H1 (cell line): ENCODE measurements around the gene PREX1. TPM values are rescaled to one million over a fixed set of nuclear protein-coding genes. Genes with fewer than 3 reads are reported as not detected.

Source experiments
- CTCF ChIA-PET: fragments of 300-600 bp; sonication (Branson Sonifier 250); formaldehyde crosslinking; loops from one replicate; lab custom pipeline; 2021; ENCODE audit not compliant: partially characterized antibody; lab: Charles Lee
- POLR2A ChIA-PET: fragments of 300-600 bp; sonication (Branson Sonifier 250); formaldehyde crosslinking; loops from one replicate; lab custom pipeline; 2021; ENCODE audit warnings: inconsistent platforms; ENCODE audit not compliant: partially characterized antibody; lab: Charles Lee
- DNase-seq, 2 experiments: peaks; one replicate each; pipeline versions ENCODE4 v3.0.0 to v3.0.0-alpha.2; 2010 to 2022; ENCODE audit warnings: low spot score in 2 of 2, low read depth in 1 of 2, mixed read lengths in 1 of 2
- FAIRE-seq: peaks from 2 replicates; lab custom pipeline; 2011; peaks lifted over from hg19 to GRCh38; lab: Jason Lieb, UNC
- H2AFZ ChIP-seq: 2 replicates; pipeline ENCODE4 v1.8.1; 2012; ENCODE audit warnings: low read length, inconsistent platforms
- H2AK5ac ChIP-seq: 2 replicates; pipeline ENCODE4 v1.6.1; 2013; ENCODE audit warnings: low read depth, low read length
- H2BK120ac ChIP-seq: replicated peaks from 2 replicates; pipeline ENCODE3; 2013; ENCODE audit warnings: low read depth, low read length, inconsistent platforms
- H2BK12ac ChIP-seq: 2 replicates; pipeline ENCODE4 v1.6.1; 2013; ENCODE audit warnings: low read depth, low read length
- H2BK15ac ChIP-seq: 2 replicates; pipeline ENCODE4 v1.6.1; 2013; ENCODE audit warnings: low read length
- H2BK20ac ChIP-seq: 2 replicates; pipeline ENCODE4 v1.6.1; 2013; ENCODE audit warnings: low read length
- H2BK5ac ChIP-seq: 2 replicates; pipeline ENCODE4 v1.6.1; 2013; ENCODE audit warnings: low read depth, low read length
- H3K14ac ChIP-seq: 2 replicates; pipeline ENCODE4 v1.6.1; 2013; ENCODE audit warnings: inconsistent platforms; ENCODE audit not compliant: insufficient read length
- H3K18ac ChIP-seq: 2 replicates; pipeline ENCODE4 v1.6.1; 2013; ENCODE audit warnings: low read length; ENCODE audit errors: extremely low read depth
- H3K23ac ChIP-seq: 2 replicates; pipeline ENCODE4 v1.6.1; 2013; ENCODE audit warnings: inconsistent platforms; ENCODE audit not compliant: insufficient read length
- H3K23me2 ChIP-seq: 2 replicates; pipeline ENCODE4 v1.6.1; 2013; ENCODE audit warnings: low read depth, low read length
- H3K27ac ChIP-seq: 2 replicates; pipeline ENCODE4 v1.6.1; 2011; ENCODE audit warnings: low read depth, low read length, inconsistent platforms
- H3K27me3 ChIP-seq, 4 experiments: replicated peaks in 1 of 4; 1 replicate in 1 of 4; 2 replicates in 3 of 4; pipeline versions ENCODE4 v1.6.1 to v1.8.1; 2011 to 2013; ENCODE audit warnings: low read length in 3 of 4, mild to moderate bottlenecking in 3 of 4, inconsistent platforms in 2 of 4, mixed read lengths in 2 of 4, moderate library complexity in 1 of 4; ENCODE audit not compliant: control insufficient read depth in 3 of 4, insufficient read depth in 3 of 4; ENCODE audit errors: extremely low read depth in 1 of 4
- H3K36me3 ChIP-seq, 4 experiments: 2 replicates each; pipeline versions ENCODE4 v1.6.1 to v1.8.1; 2011 to 2013; ENCODE audit warnings: mild to moderate bottlenecking in 4 of 4, low read length in 3 of 4, moderate library complexity in 2 of 4, control low read depth in 1 of 4, inconsistent platforms in 1 of 4; ENCODE audit not compliant: insufficient read depth in 4 of 4, control insufficient read depth in 2 of 4
- H3K4ac ChIP-seq: replicated peaks from 2 replicates; pipeline ENCODE3; 2013; ENCODE audit warnings: low read length, low read depth, mixed read lengths, inconsistent platforms; ENCODE audit not compliant: insufficient read length
- H3K4me1 ChIP-seq, 4 experiments: replicated peaks in 1 of 4; 1 replicate in 1 of 4; 2 replicates in 3 of 4; pipeline versions ENCODE4 v1.6.1 to v1.8.1; 2011 to 2013; ENCODE audit warnings: low read length in 3 of 4, inconsistent platforms in 2 of 4, mixed read lengths in 1 of 4; ENCODE audit not compliant: insufficient read depth in 4 of 4, control insufficient read depth in 3 of 4
- H3K4me2 ChIP-seq, 2 experiments: 2 replicates each; pipeline versions ENCODE4 v1.6.1 to v1.8.1; 2011 to 2013; ENCODE audit warnings: low read depth in 2 of 2, low read length in 2 of 2, control low read depth in 1 of 2, inconsistent platforms in 1 of 2, mild to moderate bottlenecking in 1 of 2; ENCODE audit not compliant: insufficient read depth in 1 of 2
- H3K4me3 ChIP-seq, 4 experiments: fragments of 200-600, 300-600 bp in 1 of 4; sonication (generic), shearing (Covaris generic), sonication (Bioruptor Twin) in 1 of 4; 2 replicates each; pipeline versions ENCODE4 v1.5.1 to v1.8.1; 2011 to 2016; ENCODE audit warnings: low read length in 4 of 4, low read depth in 3 of 4, control low read depth in 2 of 4, inconsistent platforms in 2 of 4, mild to moderate bottlenecking in 2 of 4, mixed read lengths in 1 of 4, moderate library complexity in 1 of 4; ENCODE audit not compliant: insufficient read depth in 2 of 4; ENCODE audit errors: extremely low read depth in 1 of 4
- H3K56ac ChIP-seq: replicated peaks from 2 replicates; pipeline ENCODE3; 2013; ENCODE audit warnings: low read depth, mild to moderate bottlenecking, mixed read lengths, low read length, inconsistent platforms; ENCODE audit not compliant: insufficient read length
- H3K79me1 ChIP-seq: 2 replicates; pipeline ENCODE4 v1.6.1; 2013; ENCODE audit warnings: low read depth, low read length, control low read depth
- H3K79me2 ChIP-seq, 2 experiments: 2 replicates each; pipeline versions ENCODE4 v1.6.1 to v1.8.1; 2012 to 2013; ENCODE audit warnings: low read length in 2 of 2, mild to moderate bottlenecking in 2 of 2, inconsistent platforms in 1 of 2; ENCODE audit not compliant: insufficient read depth in 2 of 2, control insufficient read depth in 1 of 2
- H3K9ac ChIP-seq, 4 experiments: replicated peaks in 1 of 4; 1 replicate in 1 of 4; 2 replicates in 3 of 4; pipeline versions ENCODE4 v1.6.1 to v1.8.1; 2011 to 2013; ENCODE audit warnings: low read depth in 3 of 4, low read length in 3 of 4, control low read depth in 2 of 4, mild to moderate bottlenecking in 2 of 4, moderate library complexity in 2 of 4, inconsistent platforms in 1 of 4; ENCODE audit errors: extremely low read depth in 1 of 4
- H3K9me3 ChIP-seq, 2 experiments: 2 replicates each; pipeline versions ENCODE4 v1.6.1 to v1.8.1; 2012 to 2013; ENCODE audit warnings: mild to moderate bottlenecking in 2 of 2, moderate library complexity in 2 of 2, control low read depth in 1 of 2, inconsistent platforms in 1 of 2, low read depth in 1 of 2, low read length in 1 of 2, mixed read lengths in 1 of 2; ENCODE audit not compliant: insufficient read depth in 2 of 2
- H4K20me1 ChIP-seq, 2 experiments: replicated peaks in 1 of 2; 2 replicates each; pipeline versions ENCODE3 to v1.8.1; 2011 to 2013; ENCODE audit warnings: inconsistent platforms in 2 of 2, low read length in 2 of 2, mild to moderate bottlenecking in 1 of 2; ENCODE audit not compliant: insufficient read depth in 2 of 2, control insufficient read depth in 1 of 2
- H4K5ac ChIP-seq: 2 replicates; pipeline ENCODE4 v1.6.1; 2013; ENCODE audit warnings: low read length, low read depth, mixed read lengths, inconsistent platforms; ENCODE audit not compliant: insufficient read length
- H4K8ac ChIP-seq: 2 replicates; pipeline ENCODE4 v1.8.0; 2013; ENCODE audit warnings: mild to moderate bottlenecking, moderate library complexity, low read length, inconsistent platforms; ENCODE audit not compliant: insufficient read depth; ENCODE audit errors: extremely low read depth
- H4K91ac ChIP-seq: replicated peaks from 2 replicates; pipeline ENCODE3; 2013; ENCODE audit warnings: low read length, mixed read lengths, inconsistent platforms; ENCODE audit not compliant: insufficient read length
- CBX5 ChIP-seq: fragments of 300-800, 300-1000 bp; sonication (generic); IDR thresholded peaks from 2 replicates; pipeline ENCODE4 v1.7.1; 2016; ENCODE audit warnings: antibody characterized with exemption, low read length, low read depth
- CHD1 ChIP-seq: IDR thresholded peaks from 2 replicates; pipeline ENCODE4 v1.6.1; 2012; ENCODE audit warnings: low read depth, low read length, improper control_type of control experiment
- WGBS, 2 experiments: shearing (Covaris generic) in 1 of 2; methylation state at CpG; one replicate each; pipeline versions ENCODE4 v1.1.6 to v1.1.7; 2013 to 2015; ENCODE audit warnings: low lambda C conversion rate in 2 of 2, mixed read lengths in 2 of 2, inconsistent platforms in 1 of 2, low coverage in 1 of 2, missing lambda C conversion rate in 1 of 2; ENCODE audit not compliant: insufficient replicate concordance in 2 of 2, insufficient coverage in 1 of 2, insufficient read length in 1 of 2; ENCODE audit errors: extremely low coverage in 1 of 2, missing lambda C conversion rate in 1 of 2; 5-methylcytosine and 5-hydroxymethylcytosine counted together
- polyA plus RNA-seq, 7 experiments: library from polyadenylated mRNA; depleted of rRNA in 3 of 7; stranded (reverse) in 5 of 7; unstranded in 2 of 7; fragments of >200 nt in 5 of 7; fragments of 200-250 nt in 2 of 7; gene quantifications; 1 replicate in 5 of 7; 2 replicates in 1 of 7; 4 replicates in 1 of 7; pipeline versions ENCODE4 v1.2.1 to v1.2.3, GENCODE V29; 2011 to 2013; ENCODE audit warnings: missing spikeins in 2 of 7, mixed read lengths in 2 of 7
- total RNA-seq: library from RNA; stranded (reverse); fragmentation: NEBNext Ultra II Directional; extraction: Animal tissue kit (Norgen Biotek cat#: 25700); gene quantifications from 2 replicates; pipeline ENCODE4 v1.2.1, GENCODE V29; 2021

Gene PREX1
- total and polyA plus RNA-seq, 2 of the 8 experiments (the other 6 are each of a cell fraction or from before 2014, with no cell fraction given): 10.7 to 12.8 TPM

GRCh38 chr20:48821261-48821920 is 6.4 kb downstream of the PREX1 start:
- Histone ChIP-seq H4K91ac (no peak overlapping the region), H3K27ac (no peak overlapping the region), H3K27me3 (peaks cover 0 to 19% (median 11%) of the 10 kb centered on the region in 4 experiments; a peak in 6 of 7 replicates), H3K14ac (no peak overlapping the region), H3K9me3 (no peaks in the 10 kb centered on the region), H3K23ac (no peak overlapping the region), H2BK20ac (no peak overlapping the region), H2AFZ (no peak overlapping the region), H3K79me1 (no peaks in the 10 kb centered on the region), H3K4me1 (peaks cover 2 to 12% (median 4%) of the 10 kb centered on the region in 4 experiments), H3K23me2 (peaks cover 2% of the 10 kb centered on the region; the same call in 1 of the 2 replicates), H3K4me3 (no peak overlapping the region), H4K20me1 (peaks cover 7 to 10% of the 10 kb centered on the region in 2 experiments), H2BK12ac (no peak overlapping the region), H2BK5ac (no peak overlapping the region), H3K4me2 (no peak overlapping the region), H2AK5ac (no peak overlapping the region), H2BK120ac (no peak overlapping the region), H4K5ac (no peak overlapping the region), H3K9ac (no peak overlapping the region), H4K8ac (no peak overlapping the region; the same call in 1 of the 2 replicates), H3K4ac (no peak overlapping the region), H3K36me3 (no peaks in the 10 kb centered on the region), H3K79me2 (peaks cover 0 to 8% of the 10 kb centered on the region in 2 experiments; a peak in 2 of 4 replicates), H3K56ac (no peak overlapping the region), H3K18ac (no peak overlapping the region), H2BK15ac (no peak overlapping the region)
- FAIRE-seq (no peak), DNase-seq (no peak)
- CTCF ChIA-PET: interaction anchor here (0.6 kb wide), 1 partner anchor 75 kb away, joined by 3 read pairs; no protein-coding TSS in a partner anchor
- POLR2A ChIA-PET: interaction anchor here (0.6 kb wide), 1 partner anchor 1286 kb away, joined by 6 read pairs; no protein-coding TSS in a partner anchor
- 92% methylated on average over 8 of the region's 8 CpGs; no CpG with 5 or more reads in 1 of the 2 experiments for WGBS, 2 experiments
- no peak for TF ChIP-seq CBX5
- no peak for TF ChIP-seq CHD1
